Fibroblast of villous mesenchyme (primary cell): ENCODE results near the gene SUCO. TPM values are rescaled to one million over a fixed set of nuclear protein-coding genes. Genes with fewer than 3 reads are reported as not detected.

Experiments
- DNase-seq: peaks from one replicate; pipeline ENCODE4 v3.0.0-alpha.2; 2010; ENCODE audit warnings: low read depth
- H3K4me3 ChIP-seq: 2 replicates; pipeline ENCODE4 v1.5.1; 2011; ENCODE audit warnings: low read depth, mild to moderate bottlenecking, low read length
- small RNA-seq: library from RNA; depleted of rRNA; stranded (forward); fragments of <200 nt; gene quantifications from one replicate; pipeline ENCODE3, GENCODE V24; 2012
- total RNA-seq: library from RNA; depleted of rRNA; stranded (reverse); fragments of >200 nt; gene quantifications from 2 replicates; pipeline ENCODE4 v1.2.3, GENCODE V29; 2012
- TF ChIP-seq, protein P1 (sequence below): IDR thresholded peaks from 2 replicates; pipeline ENCODE4 v1.5.1; 2012; ENCODE audit warnings: low read depth, mild to moderate bottlenecking, low read length; ENCODE audit not compliant: insufficient read depth

Gene SUCO
- total RNA-seq, 1 donor, result 56.1 TPM

GRCh38 chr1:172658871-172659453 lies 126.0 kb downstream of the SUCO start, which contains the start of gene FASLG:
TSS of gene FASLG (plus strand) at chr1:172659103. CDS start at chr1:172659202, 99 bp downstream.
- TF ChIP-seq, protein P1, sequence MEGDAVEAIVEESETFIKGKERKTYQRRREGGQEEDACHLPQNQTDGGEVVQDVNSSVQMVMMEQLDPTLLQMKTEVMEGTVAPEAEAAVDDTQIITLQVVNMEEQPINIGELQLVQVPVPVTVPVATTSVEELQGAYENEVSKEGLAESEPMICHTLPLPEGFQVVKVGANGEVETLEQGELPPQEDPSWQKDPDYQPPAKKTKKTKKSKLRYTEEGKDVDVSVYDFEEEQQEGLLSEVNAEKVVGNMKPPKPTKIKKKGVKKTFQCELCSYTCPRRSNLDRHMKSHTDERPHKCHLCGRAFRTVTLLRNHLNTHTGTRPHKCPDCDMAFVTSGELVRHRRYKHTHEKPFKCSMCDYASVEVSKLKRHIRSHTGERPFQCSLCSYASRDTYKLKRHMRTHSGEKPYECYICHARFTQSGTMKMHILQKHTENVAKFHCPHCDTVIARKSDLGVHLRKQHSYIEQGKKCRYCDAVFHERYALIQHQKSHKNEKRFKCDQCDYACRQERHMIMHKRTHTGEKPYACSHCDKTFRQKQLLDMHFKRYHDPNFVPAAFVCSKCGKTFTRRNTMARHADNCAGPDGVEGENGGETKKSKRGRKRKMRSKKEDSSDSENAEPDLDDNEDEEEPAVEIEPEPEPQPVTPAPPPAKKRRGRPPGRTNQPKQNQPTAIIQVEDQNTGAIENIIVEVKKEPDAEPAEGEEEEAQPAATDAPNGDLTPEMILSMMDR, result no peak
- H3K4me3 ChIP-seq, result no peak within 1 kb of the TSS
- DNase-seq, result no peak

DNA sequence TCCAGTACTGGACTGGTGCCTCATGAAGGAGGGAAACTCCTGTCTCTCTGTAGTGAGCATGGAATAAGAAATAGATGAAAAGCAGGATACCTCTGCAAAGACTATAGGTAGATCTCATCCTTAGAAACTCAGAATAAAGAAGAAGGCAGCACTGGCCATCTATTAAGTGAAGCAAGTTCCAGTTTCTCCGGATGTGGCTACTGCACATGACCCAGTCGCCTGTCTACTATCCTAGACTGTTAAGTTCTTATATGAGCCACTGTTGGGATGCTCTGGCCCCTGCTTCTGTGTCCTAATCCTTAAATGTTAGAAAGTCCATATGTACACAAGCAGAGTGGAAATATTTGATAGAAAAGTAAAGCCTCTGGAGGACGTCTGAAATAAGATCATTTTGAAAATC lies 128.2 kb downstream of the SUCO start:
- TF ChIP-seq, protein P1, result no peak
- H3K4me3 ChIP-seq, result no peak overlapping the region
- no peak for DNase-seq

Small RNAs within 50 kb of the gene (small RNA-seq; reads per million reads assigned to genes)
- not detected for gene RNU6-693P

Other genes starting within 250 kb of the SUCO start
- gene C1orf105, start 112.5 kb upstream of the SUCO start, total RNA-seq, result not detected in 2 replicates
- gene PIGC, start 89.1 kb upstream of the SUCO start, total RNA-seq, result 16.4 and 18.4 TPM in 2 replicates
- gene FASLG, start 126.0 kb downstream of the SUCO start, total RNA-seq, result not detected in 2 replicates